Endothelial cell of umbilical vein (primary cell): ENCODE measurements around the gene LMCD1. TPM values are rescaled to one million over a fixed set of nuclear protein-coding genes. Genes with fewer than 3 reads are reported as not detected.

ENCODE experiments used
- BruUV-seq: library from RNA; stranded (reverse); fragments of 400-500 nt; replicated peaks from 2 replicates; lab custom pipeline; 2021; lab: Mats Ljungman, UMichigan
- CTCF ChIA-PET: fragments of 300-600, 350-600 bp; sonication (Branson Sonifier 250); formaldehyde crosslinking; loops from one replicate; lab custom pipeline; 2021; ENCODE audit warnings: antibody characterized with exemption, inconsistent platforms; lab: Charles Lee
- POLR2A ChIA-PET: fragments of 300-600, 350-600 bp; sonication (Branson Sonifier 250); formaldehyde crosslinking; loops from one replicate; lab custom pipeline; 2021; ENCODE audit warnings: antibody characterized with exemption, inconsistent platforms; lab: Charles Lee
- DNase-seq: peaks from one replicate; pipeline ENCODE4 v3.0.0-alpha.2; 2011; ENCODE audit warnings: low read depth, low spot score
- FAIRE-seq: peaks from 2 replicates; lab custom pipeline; 2011; peaks lifted over from hg19 to GRCh38; lab: Jason Lieb, UNC
- H2AFZ ChIP-seq: 2 replicates; pipeline ENCODE4 v1.6.0; 2012; ENCODE audit warnings: low read depth, low read length, control low read depth, inconsistent platforms
- H3K27ac ChIP-seq: 2 replicates; pipeline ENCODE4 v1.5.1; 2011; ENCODE audit warnings: low read depth, mild to moderate bottlenecking, control low read depth, low read length, moderate library complexity; ENCODE audit not compliant: insufficient read depth
- H3K27me3 ChIP-seq, 2 experiments: 2 replicates each; pipeline versions ENCODE4 v1.6.0 to v1.6.1; 2011; ENCODE audit warnings: low read length in 2 of 2, mixed read lengths in 1 of 2; ENCODE audit not compliant: control insufficient read depth in 2 of 2, insufficient read depth in 2 of 2
- H3K36me3 ChIP-seq, 2 experiments: 2 replicates in 1 of 2; 3 replicates in 1 of 2; pipeline ENCODE4 v1.5.1; 2011; ENCODE audit warnings: low read length in 2 of 2, mild to moderate bottlenecking in 1 of 2, moderate library complexity in 1 of 2; ENCODE audit not compliant: control insufficient read depth in 2 of 2, insufficient read depth in 2 of 2; ENCODE audit errors: extremely low read depth in 1 of 2
- H3K4me1 ChIP-seq: 3 replicates; pipeline ENCODE4 v1.5.1; 2011; ENCODE audit warnings: mild to moderate bottlenecking, low read length; ENCODE audit not compliant: control insufficient read depth, insufficient read depth; ENCODE audit errors: extremely low read depth
- H3K4me2 ChIP-seq: 2 replicates; pipeline ENCODE4 v1.6.1; 2011; ENCODE audit warnings: low read length, control low read depth, mixed read lengths; ENCODE audit not compliant: insufficient read depth
- H3K4me3 ChIP-seq, 3 experiments: fragments of 200-600 bp in 1 of 3; sonication (generic), shearing (Covaris generic) in 1 of 3; replicated peaks in 1 of 3; 2 replicates each; pipeline ENCODE4 v1.5.1; 2011 to 2016; ENCODE audit warnings: control low read depth in 3 of 3, low read length in 3 of 3, mild to moderate bottlenecking in 2 of 3, inconsistent platforms in 1 of 3, low read depth in 1 of 3, moderate library complexity in 1 of 3; ENCODE audit not compliant: insufficient read depth in 1 of 3
- H3K79me2 ChIP-seq: 2 replicates; pipeline ENCODE4 v1.6.0; 2012; ENCODE audit warnings: low read length, inconsistent platforms; ENCODE audit not compliant: control insufficient read depth, insufficient read depth
- H3K9ac ChIP-seq: replicated peaks from 2 replicates; pipeline ENCODE3; 2011; ENCODE audit warnings: low read length, control low read depth; ENCODE audit not compliant: insufficient read depth; ENCODE audit errors: extremely low read depth
- H3K9me1 ChIP-seq: replicated peaks from 3 replicates; pipeline ENCODE4 v1.6.0; 2011; ENCODE audit warnings: mild to moderate bottlenecking, low read length; ENCODE audit not compliant: control insufficient read depth, insufficient read depth; ENCODE audit errors: extremely low read depth
- H3K9me3 ChIP-seq: replicated peaks from 2 replicates; pipeline ENCODE4 v1.5.1; 2012; ENCODE audit warnings: low read length, inconsistent platforms; ENCODE audit not compliant: control insufficient read depth, insufficient read depth
- H4K20me1 ChIP-seq: replicated peaks from 2 replicates; pipeline ENCODE3; 2011; ENCODE audit warnings: mild to moderate bottlenecking, low read length; ENCODE audit not compliant: control insufficient read depth, insufficient read depth; ENCODE audit errors: extremely low read depth
- CTCF ChIP-seq, 2 donors: IDR thresholded peaks; 1 replicate in 1 of 2; 2 replicates in 1 of 2; pipeline ENCODE4 v1.5.1; 2011; ENCODE audit warnings: low read length in 2 of 2, mild to moderate bottlenecking in 2 of 2, moderate library complexity in 2 of 2, control low read depth in 1 of 2, inconsistent platforms in 1 of 2, low read depth in 1 of 2; ENCODE audit not compliant: insufficient read depth in 1 of 2; ENCODE audit errors: extremely low read depth in 1 of 2
- EZH2 ChIP-seq: IDR thresholded peaks from 2 replicates; pipeline ENCODE4 v1.6.1; 2012; ENCODE audit warnings: borderline replicate concordance, low read depth, mild to moderate bottlenecking, moderate library complexity, low read length, inconsistent platforms; ENCODE audit not compliant: severe bottlenecking
- FOS ChIP-seq: IDR thresholded peaks from 2 replicates; pipeline ENCODE4 v1.6.1; 2011; ENCODE audit warnings: mild to moderate bottlenecking, low read length, moderate library complexity, borderline replicate concordance; ENCODE audit not compliant: insufficient read depth
- GATA2 ChIP-seq: IDR thresholded peaks from 2 replicates; pipeline ENCODE4 v1.7.0; 2011; ENCODE audit warnings: low read depth, mild to moderate bottlenecking, moderate library complexity, mixed read lengths, low read length; ENCODE audit not compliant: insufficient read length, insufficient read depth
- JUN ChIP-seq: IDR thresholded peaks from 2 replicates; pipeline ENCODE4 v1.6.1; 2011; ENCODE audit warnings: borderline replicate concordance, low read depth; ENCODE audit not compliant: insufficient read length, insufficient read depth
- MAX ChIP-seq: IDR thresholded peaks from 2 replicates; pipeline ENCODE4 v1.6.1; 2011; ENCODE audit not compliant: insufficient read depth, insufficient read length
- MYC ChIP-seq: IDR thresholded peaks from one replicate; pipeline ENCODE4 v1.6.1; 2011; ENCODE audit warnings: mild to moderate bottlenecking, low read depth, low read length
- POLR2A ChIP-seq: IDR thresholded peaks from 2 replicates; pipeline ENCODE4 v1.6.1; 2012; ENCODE audit warnings: low read depth, mild to moderate bottlenecking, control low read depth, low read length
- POLR2AphosphoS5 ChIP-seq: IDR thresholded peaks from 2 replicates; pipeline ENCODE4 v1.6.1; 2012; ENCODE audit warnings: low read depth, mild to moderate bottlenecking, control low read depth, low read length, moderate library complexity; ENCODE audit not compliant: insufficient read depth
- dilution Hi-C: fragments of 300-500 bp; cut with MboI; formaldehyde crosslinking; loops from one replicate; pipeline ENCODE4 v1.15.0; 2019; ENCODE audit warnings: low sequenced_read_pairs; ENCODE audit not compliant: extremely low pct_ligation_motif_present
- intact Hi-C: fragments of 100-400 bp; cut with micrococcal nuclease; formaldehyde crosslinking; loops from one replicate; pipeline ENCODE4 v1.10.0; 2022
- polyA plus RNA-seq, 4 experiments: library from polyadenylated mRNA; depleted of rRNA in 3 of 4; stranded (reverse) in 3 of 4; unstranded in 1 of 4; fragments of >200 nt; gene quantifications; 2 replicates each; pipeline versions ENCODE4 v1.2.1 to v1.2.3, GENCODE V29; 2011 to 2012; ENCODE audit warnings: missing spikeins in 1 of 4
- total RNA-seq: library from RNA; stranded (reverse); gene quantifications from 2 replicates; pipeline ENCODE4 v1.2.3, GENCODE V29; 2021

LMCD1 gene
- total and polyA plus RNA-seq, 2 donors (not counting 3 experiments of a cell fraction or from before 2014, with no cell fraction given): 7.6 to 14.5 TPM

- no peaks in the 10 kb centered on the region for H3K27me3 ChIP-seq
- H2AFZ ChIP-seq: no peak overlapping the region
- no peaks in the 10 kb centered on the region for H3K4me1 ChIP-seq
- no peak overlapping the region for H3K4me2 ChIP-seq
- H3K9ac ChIP-seq: no peak overlapping the region
- ChIA-PET CTCF (interaction anchor here (0.9 to 1.6 kb wide), 2 partner anchors 9 to 16 kb away, joined by 3 to 4 read pairs; partner anchors contain the start of gene LMCD1), POLR2A (no interaction called here)
- H3K27ac ChIP-seq: no peak overlapping the region
- no TSS peak for BruUV-seq
- dilution Hi-C loops: no loop called here
- intact Hi-C loops: no loop called here
- H3K36me3 ChIP-seq: no peaks in the 10 kb centered on the region
- no peaks in the 10 kb centered on the region for H3K79me2 ChIP-seq
- no peaks in the 10 kb centered on the region for H3K9me1 ChIP-seq
- no peak for DNase-seq
- no peaks in the 10 kb centered on the region for H4K20me1 ChIP-seq
- no peak for TF ChIP-seq FOS
- no peak for TF ChIP-seq JUN
- TF ChIP-seq GATA2: no peak
- TF ChIP-seq POLR2A: no peak
- TF ChIP-seq CTCF (IDR thresholded peaks at IDR 0.05; ENCODE audit: extremely low read depth in 1 of 2, insufficient read depth in 1 of 2, low read depth in 1 of 2, low read length in 2 of 2): no peak
- TF ChIP-seq MYC: no peak
- no peak for TF ChIP-seq MAX
- TF ChIP-seq EZH2: no peak
- TF ChIP-seq POLR2AphosphoS5: no peak
- no peak overlapping the region for H3K4me3 ChIP-seq
- FAIRE-seq: no peak
- H3K9me3 ChIP-seq: no peaks in the 10 kb centered on the region
Observed at GRCh38 chr3:8492744-8493511, 8.7 kb upstream of the LMCD1 start.
